SKM-1 (cell line): ENCODE results near the gene SLC66A2.

Experiments used
- DNase-seq: peaks from one replicate; lab custom pipeline; 2025; ENCODE audit not compliant: unreplicated experiment; lab: John Stamatoyannopoulos, UW

SLC66A2 gene

GRCh38 chr18:79904357-79905147 lies 46.9 kb downstream of the SLC66A2 start:
- no peak for DNase-seq

GRCh38 chr18:79903787-79904356 lies 47.6 kb downstream of the SLC66A2 start:
- no peak for DNase-seq

GRCh38 chr18:79903071-79903635 lies 48.3 kb downstream of the SLC66A2 start:
- DNase-seq, result no peak

GRCh38 chr18:79902640-79903039 lies 48.8 kb downstream of the SLC66A2 start:
- DNase-seq, result no peak

- no peak for DNase-seq
Observed at GRCh38 chr18:79902075-79902474, 49.4 kb downstream of the SLC66A2 start.

GRCh38 chr18:79901665-79902064 lies 49.8 kb downstream of the SLC66A2 start:
- DNase-seq, result no peak

GRCh38 chr18:79900610-79901570 lies 50.6 kb downstream of the SLC66A2 start:
- DNase-seq, result no peak

GRCh38 chr18:79899609-79900445 lies 51.6 kb downstream of the SLC66A2 start:
- no peak for DNase-seq

- DNase-seq, result no peak
Observed at GRCh38 chr18:79898952-79899608, 52.4 kb downstream of the SLC66A2 start.

GRCh38 chr18:79897940-79898625 lies 53.4 kb downstream of the SLC66A2 start:
- no peak for DNase-seq

GRCh38 chr18:79896738-79897137 lies 54.7 kb downstream of the SLC66A2 start:
- no peak for DNase-seq

- DNase-seq, result no peak
Observed at GRCh38 chr18:79890674-79891073, 60.8 kb downstream of the SLC66A2 start.

- DNase-seq, result no peak
Observed at GRCh38 chr18:79889569-79889968, 61.9 kb downstream of the SLC66A2 start.

GRCh38 chr18:79888016-79888415 lies 63.4 kb downstream of the SLC66A2 start:
- no peak for DNase-seq

GRCh38 chr18:79887181-79888000 lies 64.1 kb downstream of the SLC66A2 start:
- no peak for DNase-seq

- DNase-seq, result no peak
Observed at GRCh38 chr18:79884963-79885728, 66.3 kb downstream of the SLC66A2 start.

GRCh38 chr18:79884294-79884962 lies 67.0 kb downstream of the SLC66A2 start:
- DNase-seq, result no peak
